ENCODE measurements around the gene CELF1. TPM values are rescaled to one million over a fixed set of nuclear protein-coding genes. Genes with fewer than 3 reads are reported as not detected.

Gene CELF1
- total and polyA plus RNA-seq, 2 of the 13 experiments (the other 11 are each of a cell fraction or from before 2014, with no cell fraction given): 69.0 to 80.1 TPM

GRCh38 chr11:47508240-47508957 lies 44.5 kb downstream of the CELF1 start:
- no peak overlapping the region for H3K4me3 ChIP-seq (replicated peaks in 1 of 3; ENCODE audit: insufficient read depth in 1 of 3, low read depth in 2 of 3, low read length in 3 of 3)
- WGBS (ENCODE audit: low lambda C conversion rate): 98% methylated on average over 8 of the region's 8 CpGs
- H3K36me3 ChIP-seq (replicated peaks in 1 of 2; ENCODE audit: control insufficient read depth in 1 of 2, insufficient read depth in 2 of 2, low read length in 2 of 2): peaks cover 0 to 4% of the 10 kb centered on the region in 2 experiments; a peak in 3 of 5 replicates
- H3K79me2 ChIP-seq (ENCODE audit: insufficient read depth, low read length): peaks cover 89% of the 10 kb centered on the region
- no TSS peak for BruUV-seq (replicated peaks)
- no peak overlapping the region for H2AFZ ChIP-seq (ENCODE audit: low read length)
- ChIA-PET CTCF (ENCODE audit: low intra/inter-chr PET ratio, low total read pairs) (no interaction called here), POLR2A (no interaction called here)
- H3K9ac ChIP-seq (ENCODE audit: insufficient read depth, low read depth, low read length): no peak overlapping the region
- H3K4me1 ChIP-seq (ENCODE audit: insufficient read depth, low read length): peaks cover 51% of the 10 kb centered on the region
- H4K20me1 ChIP-seq (ENCODE audit: insufficient read depth, low read length): peaks cover 54% of the 10 kb centered on the region
- intact Hi-C loops (cut with micrococcal nuclease; ENCODE audit: unreplicated experiment): no loop called here
- in situ Hi-C loops (cut with HindIII; ENCODE audit: extremely low pct_ligation_motif_present, low pct_unique_long_range_greater_than_20kb): no loop called here
- H3K9me3 ChIP-seq (ENCODE audit: low read length): no peaks in the 10 kb centered on the region
- no peak for ATAC-seq
- no peak overlapping the region for H3K27ac ChIP-seq (ENCODE audit: extremely low read length, insufficient read depth, low read length)
- H3K27me3 ChIP-seq (ENCODE audit: control insufficient read depth in 1 of 2, insufficient read depth in 2 of 2, low read length in 2 of 2): no peaks in the 10 kb centered on the region
- no peak for FAIRE-seq
- H3K4me2 ChIP-seq (ENCODE audit: low read depth, low read length): no peak overlapping the region
- no peak for DNase-seq (ENCODE audit: low spot score)
- TF ChIP-seq HES4 (CRISPR knock-in tag; IDR thresholded peaks at IDR 0.05; ENCODE audit: borderline replicate concordance): no peak
- TF ChIP-seq IRF1 (CRISPR knock-in tag; IDR thresholded peaks at IDR 0.05; ENCODE audit: low read depth): no peak
- no peak for TF ChIP-seq CREB3 (CRISPR knock-in tag; IDR thresholded peaks at IDR 0.05)
- TF ChIP-seq ZNF878 (CRISPR knock-in tag; IDR thresholded peaks at IDR 0.05): no peak
- no peak for TF ChIP-seq THAP9 (CRISPR knock-in tag; IDR thresholded peaks at IDR 0.05; ENCODE audit: borderline replicate concordance)
- TF ChIP-seq SP2 (CRISPR knock-in tag; IDR thresholded peaks at IDR 0.05): no peak
- TF ChIP-seq RXRA (CRISPR knock-in tag; IDR thresholded peaks at IDR 0.05): no peak
- TF ChIP-seq NR2F6 (IDR thresholded peaks at IDR 0.05): no peak
- TF ChIP-seq NR2F6 (CRISPR knock-in tag; IDR thresholded peaks at IDR 0.05): no peak
- TF ChIP-seq ZBTB34 (CRISPR knock-in tag; IDR thresholded peaks at IDR 0.05): no peak
- no peak for TF ChIP-seq UBTF (CRISPR knock-in tag; IDR thresholded peaks at IDR 0.05)
- no peak for TF ChIP-seq BCLAF1 (IDR thresholded peaks at IDR 0.05)
- no peak for TF ChIP-seq ZNF230 (CRISPR knock-in tag; IDR thresholded peaks at IDR 0.05)
